Sigmoid colon (tissue), 4 donors: ENCODE data around the gene DOCK9.

Experiments
- EP300 ChIP-seq, 4 donors: sonication (generic); formaldehyde crosslinking; IDR thresholded peaks; one replicate each; pipeline ENCODE4 v1.6.1; 2017; ENCODE audit warnings: antibody characterized with exemption in 4 of 4
- POLR2A ChIP-seq, 2 donors: fragments of 450-650 bp; IDR thresholded peaks; one replicate each; pipeline ENCODE4 v1.6.1; 2016; ENCODE audit warnings: antibody characterized with exemption in 2 of 2, mild to moderate bottlenecking in 2 of 2, moderate library complexity in 2 of 2

DNA sequence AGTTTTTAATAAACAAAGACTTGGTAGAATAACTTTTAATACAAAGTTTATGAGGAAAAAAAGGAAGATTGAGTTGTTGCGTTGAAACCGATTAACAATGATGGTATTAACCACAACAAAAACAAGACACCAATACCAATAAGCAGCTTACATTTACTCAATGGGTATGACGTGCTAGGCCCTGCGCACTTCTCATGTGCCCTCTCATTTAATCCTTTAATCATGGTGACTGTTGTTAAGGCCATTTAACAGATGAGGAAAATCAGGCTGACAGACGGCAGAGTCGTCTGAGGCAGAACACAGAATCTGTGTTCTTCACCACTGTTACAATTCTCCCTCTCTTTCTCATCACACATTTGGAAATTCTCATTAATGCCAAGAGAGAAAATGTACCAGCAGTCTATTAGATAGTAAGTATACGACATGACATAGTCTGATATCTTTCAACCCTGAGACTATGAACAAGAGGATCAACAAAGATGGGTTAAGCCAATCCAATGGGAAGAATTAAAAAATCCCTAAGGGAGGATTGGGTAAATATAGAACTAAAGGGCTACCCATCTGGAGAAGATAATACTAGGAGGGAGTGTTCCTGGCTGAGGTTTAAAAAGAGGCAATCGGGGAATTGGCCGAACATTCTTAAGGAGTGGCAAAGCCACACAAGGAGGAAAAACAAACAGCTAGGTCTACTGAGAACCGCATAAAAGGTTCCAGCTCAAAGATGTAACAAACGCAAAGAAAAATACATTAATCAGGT, 54.0 kb downstream of the DOCK9 start:
- TF ChIP-seq EP300 (IDR thresholded peaks at IDR 0.05) = no peak
- TF ChIP-seq POLR2A (IDR thresholded peaks at IDR 0.05) = no peak
